Testis (tissue), 3 donors: Measurements from ENCODE around the gene LEAP2. TPM values are rescaled to one million over a fixed set of nuclear protein-coding genes. Genes with fewer than 3 reads are reported as not detected.

Experiments
- DNase-seq: peaks from one replicate; pipeline ENCODE4 v3.0.0-alpha.2; 2019
- H3K27ac ChIP-seq, 2 donors: fragments of 200-600 bp; sonication (generic); one replicate each; pipeline ENCODE4 v1.5.1; 2019
- H3K27me3 ChIP-seq: fragments of 200-600 bp; sonication (generic); one replicate; pipeline ENCODE4 v1.5.1; 2019
- H3K36me3 ChIP-seq: fragments of 200-600 bp; sonication (generic); one replicate; pipeline ENCODE4 v1.5.1; 2017; ENCODE audit warnings: low read depth; ENCODE audit errors: missing control alignments
- H3K4me1 ChIP-seq: fragments of 200-600 bp; sonication (generic); one replicate; pipeline ENCODE4 v1.5.1; 2019
- H3K4me3 ChIP-seq, 2 donors: fragments of 200-600 bp; sonication (generic); one replicate each; pipeline ENCODE4 v1.5.1; 2017 to 2019
- H3K9me3 ChIP-seq: fragments of 200-600 bp; sonication (generic); one replicate; pipeline ENCODE4 v1.5.1; 2017
- CTCF ChIP-seq, 3 experiments: fragments of 450-650 bp in 2 of 3; fragments of 200-600 bp in 1 of 3; sonication (generic) in 1 of 3; IDR thresholded peaks; one replicate each; pipeline ENCODE4 v1.5.1; 2016 to 2019; ENCODE audit warnings: antibody characterized with exemption in 3 of 3, mild to moderate bottlenecking in 2 of 3, moderate library complexity in 1 of 3
- POLR2A ChIP-seq: fragments of 450-650 bp; IDR thresholded peaks from one replicate; pipeline ENCODE4 v1.6.1; 2017; ENCODE audit warnings: antibody characterized with exemption, mild to moderate bottlenecking, moderate library complexity
- WGBS, 2 donors: methylation state at CpG; one replicate each; pipeline ENCODE4 v1.1.5; 2018; 5-methylcytosine and 5-hydroxymethylcytosine counted together
- intact Hi-C: fragments of 100-400 bp; cut with DNase I; formaldehyde crosslinking; loops from one replicate; pipeline ENCODE4 v1.15.1; 2023; ENCODE audit warnings: low total_unique reads
- polyA plus RNA-seq: library from polyadenylated mRNA; stranded (reverse); fragments of 350-450 nt; fragmentation: Illumina TruSeq; extraction: RNeasy Lipid Tissue Mini Kit (QIAGEN cat#74804); gene quantifications from one replicate; pipeline ENCODE4 v1.2.3, GENCODE V29; 2014; ENCODE audit warnings: low read depth, low replicate concordance; ENCODE audit not compliant: insufficient read depth
- total RNA-seq, 2 donors: library from RNA; depleted of rRNA; stranded (reverse); fragments of >200 nt; gene quantifications; one replicate each; pipeline ENCODE4 v1.2.3, GENCODE V29; 2016

The LEAP2 gene
- total and polyA plus RNA-seq, 3 donors from 2014 or later: 1.8 to 4.1 (median 3.6) TPM

GRCh38 chr5:132836852-132837251, 36.6 kb upstream of the LEAP2 start:
- Histone ChIP-seq H3K36me3 (no peaks in the 10 kb centered on the region), H3K27ac (no peak overlapping the region), H3K4me3 (no peak overlapping the region), H3K27me3 (no peaks in the 10 kb centered on the region), H3K4me1 (no peaks in the 10 kb centered on the region), H3K9me3 (no peaks in the 10 kb centered on the region)
- intact Hi-C loops: no loop called here
- no peak for TF ChIP-seq POLR2A
- TF ChIP-seq CTCF (IDR thresholded peaks at IDR 0.05): no peak
- 96 to 100% methylated on average over 1 of the region's 1 CpG for WGBS, 2 donors
- DNase-seq: no peak

GRCh38 chr5:132837868-132838267, 35.6 kb upstream of the LEAP2 start:
- WGBS, 2 donors: 80 to 90% methylated on average over 2 of the region's 2 CpGs
- intact Hi-C loops: no loop called here
- no peak overlapping the region for H3K27ac ChIP-seq

GRCh38 chr5:132838516-132839282, 34.8 kb upstream of the LEAP2 start:
- Histone ChIP-seq H3K4me3 (no peak overlapping the region), H3K4me1 (no peaks in the 10 kb centered on the region), H3K27ac (no peak overlapping the region), H3K9me3 (no peaks in the 10 kb centered on the region), H3K36me3 (no peaks in the 10 kb centered on the region), H3K27me3 (no peaks in the 10 kb centered on the region)
- intact Hi-C loops: no loop called here
- DNase-seq: no peak
- TF ChIP-seq POLR2A (no peak), CTCF (IDR thresholded peaks at IDR 0.05) (no peak)
- WGBS, 2 donors: 70 to 71% methylated on average over 3 of the region's 3 CpGs

More at GRCh38 chr5:132837868-132838267, 35.6 kb upstream of the LEAP2 start:
- no peak overlapping the region for H3K4me3 ChIP-seq
- H3K27me3 ChIP-seq: no peaks in the 10 kb centered on the region
- H3K36me3 ChIP-seq: no peaks in the 10 kb centered on the region
- no peaks in the 10 kb centered on the region for H3K9me3 ChIP-seq
- H3K4me1 ChIP-seq: no peaks in the 10 kb centered on the region
- DNase-seq: no peak
- TF ChIP-seq CTCF (IDR thresholded peaks at IDR 0.05): no peak
- TF ChIP-seq POLR2A: no peak

GRCh38 chr5:132839426-132840301, 33.8 kb upstream of the LEAP2 start:
- Histone ChIP-seq H3K4me1 (no peaks in the 10 kb centered on the region), H3K4me3 (no peak overlapping the region), H3K27me3 (no peaks in the 10 kb centered on the region), H3K27ac (peak overlapping the region in 1 of 2 donors; percentile 31), H3K9me3 (no peaks in the 10 kb centered on the region), H3K36me3 (no peaks in the 10 kb centered on the region)
- TF ChIP-seq CTCF (IDR thresholded peaks at IDR 0.05): no peak
- TF ChIP-seq POLR2A: no peak
- no peak for DNase-seq
- intact Hi-C loops: no loop called here
- WGBS, 2 donors: 79 to 88% methylated on average over 8 of the region's 8 CpGs
